Neuronal stem cell (in vitro differentiated cells): ENCODE data around the gene CHKA.

Experiments
- DNase-seq: peaks from one replicate; pipeline ENCODE4 v3.0.0-alpha.2; 2013; ENCODE audit warnings: low spot score
- H2AFZ ChIP-seq: one replicate; pipeline ENCODE4 v1.6.1; 2013; ENCODE audit warnings: mild to moderate bottlenecking, low read length, inconsistent platforms
- H2AK5ac ChIP-seq: 2 replicates; pipeline ENCODE4 v1.6.1; 2013; ENCODE audit warnings: low read depth, mild to moderate bottlenecking, inconsistent platforms, low read length, moderate library complexity, mixed read lengths
- H2BK120ac ChIP-seq: 2 replicates; pipeline ENCODE4 v1.6.1; 2013; ENCODE audit warnings: low read depth, mild to moderate bottlenecking, inconsistent platforms, low read length, moderate library complexity, mixed read lengths
- H2BK12ac ChIP-seq: one replicate; pipeline ENCODE4 v1.6.1; 2013; ENCODE audit warnings: low read length, inconsistent platforms
- H2BK15ac ChIP-seq: 2 replicates; pipeline ENCODE4 v1.6.1; 2013; ENCODE audit warnings: mild to moderate bottlenecking, low read length, inconsistent platforms, mixed read lengths
- H2BK5ac ChIP-seq: one replicate; pipeline ENCODE4 v1.6.1; 2013; ENCODE audit warnings: inconsistent platforms, mild to moderate bottlenecking, low read length, moderate library complexity
- H3K14ac ChIP-seq: one replicate; pipeline ENCODE4 v1.6.1; 2013; ENCODE audit warnings: low read length, inconsistent platforms
- H3K18ac ChIP-seq: 2 replicates; pipeline ENCODE4 v1.6.1; 2013; ENCODE audit warnings: low read length, inconsistent platforms
- H3K23ac ChIP-seq: 2 replicates; pipeline ENCODE4 v1.6.1; 2013; ENCODE audit warnings: low read depth, mild to moderate bottlenecking, mixed read lengths, low read length, inconsistent platforms; ENCODE audit not compliant: poor library complexity
- H3K27ac ChIP-seq: replicated peaks from 3 replicates; pipeline ENCODE4 v1.5.1; 2013; ENCODE audit warnings: low read length, inconsistent platforms
- H3K27me3 ChIP-seq, 3 experiments: 2 replicates each; pipeline ENCODE4 v1.6.1; 2013; ENCODE audit warnings: low read length in 3 of 3, mild to moderate bottlenecking in 2 of 3, inconsistent platforms in 1 of 3, low read depth in 1 of 3, mixed read lengths in 1 of 3, moderate library complexity in 1 of 3; ENCODE audit not compliant: control insufficient read depth in 3 of 3, insufficient read depth in 3 of 3
- H3K36me3 ChIP-seq, 2 donors: replicated peaks in 1 of 2; 2 replicates each; pipeline ENCODE4 v1.6.1; 2013; ENCODE audit warnings: low read length in 2 of 2; ENCODE audit not compliant: control insufficient read depth in 2 of 2, insufficient read depth in 2 of 2
- H3K4ac ChIP-seq: 2 replicates; pipeline ENCODE4 v1.6.1; 2013; ENCODE audit warnings: inconsistent platforms, mild to moderate bottlenecking, low read length, moderate library complexity
- H3K4me1 ChIP-seq, 2 donors: 1 replicate in 1 of 2; 2 replicates in 1 of 2; pipeline ENCODE4 v1.6.1; 2013; ENCODE audit warnings: low read length in 2 of 2, low read depth in 1 of 2; ENCODE audit not compliant: control insufficient read depth in 2 of 2, insufficient read depth in 1 of 2
- H3K4me2 ChIP-seq: one replicate; pipeline ENCODE4 v1.6.1; 2013; ENCODE audit warnings: mild to moderate bottlenecking, low read length, inconsistent platforms; ENCODE audit not compliant: insufficient read depth, poor library complexity, severe bottlenecking
- H3K4me3 ChIP-seq, 2 donors: 2 replicates each; pipeline ENCODE4 v1.5.1; 2013; ENCODE audit warnings: low read length in 2 of 2, mild to moderate bottlenecking in 2 of 2, inconsistent platforms in 1 of 2, moderate library complexity in 1 of 2
- H3K79me1 ChIP-seq: one replicate; pipeline ENCODE4 v1.6.1; 2013; ENCODE audit warnings: low read depth, mild to moderate bottlenecking, inconsistent platforms, low read length, moderate library complexity
- H3K9ac ChIP-seq: one replicate; pipeline ENCODE4 v1.6.1; 2013; ENCODE audit warnings: mild to moderate bottlenecking, low read depth, low read length, inconsistent platforms; ENCODE audit not compliant: poor library complexity
- H3K9me3 ChIP-seq, 2 donors: replicated peaks in 1 of 2; 2 replicates each; pipeline versions ENCODE3 to v1.6.1; 2013; ENCODE audit warnings: low read length in 2 of 2, mild to moderate bottlenecking in 2 of 2, inconsistent platforms in 1 of 2, low read depth in 1 of 2, mixed read lengths in 1 of 2, moderate library complexity in 1 of 2; ENCODE audit not compliant: control insufficient read depth in 2 of 2, insufficient read depth in 1 of 2
- H4K8ac ChIP-seq: one replicate; pipeline ENCODE4 v1.6.1; 2013; ENCODE audit warnings: low read depth, mild to moderate bottlenecking, inconsistent platforms, low read length, moderate library complexity
- H4K91ac ChIP-seq: one replicate; pipeline ENCODE4 v1.6.1; 2013; ENCODE audit warnings: low read length, low read depth, mild to moderate bottlenecking, inconsistent platforms; ENCODE audit not compliant: poor library complexity
- WGBS, 2 donors: extraction: QIAGEN DNeasy Blood & Tissue Kit; methylation state at CpG; one replicate each; pipeline ENCODE4 v1.1.7; 2013; ENCODE audit warnings: missing lambda C conversion rate in 2 of 2, mixed read lengths in 1 of 2; ENCODE audit not compliant: insufficient read length in 2 of 2, insufficient replicate concordance in 1 of 2; ENCODE audit errors: extremely low coverage in 2 of 2; 5-methylcytosine and 5-hydroxymethylcytosine counted together

The CHKA gene

DNA sequence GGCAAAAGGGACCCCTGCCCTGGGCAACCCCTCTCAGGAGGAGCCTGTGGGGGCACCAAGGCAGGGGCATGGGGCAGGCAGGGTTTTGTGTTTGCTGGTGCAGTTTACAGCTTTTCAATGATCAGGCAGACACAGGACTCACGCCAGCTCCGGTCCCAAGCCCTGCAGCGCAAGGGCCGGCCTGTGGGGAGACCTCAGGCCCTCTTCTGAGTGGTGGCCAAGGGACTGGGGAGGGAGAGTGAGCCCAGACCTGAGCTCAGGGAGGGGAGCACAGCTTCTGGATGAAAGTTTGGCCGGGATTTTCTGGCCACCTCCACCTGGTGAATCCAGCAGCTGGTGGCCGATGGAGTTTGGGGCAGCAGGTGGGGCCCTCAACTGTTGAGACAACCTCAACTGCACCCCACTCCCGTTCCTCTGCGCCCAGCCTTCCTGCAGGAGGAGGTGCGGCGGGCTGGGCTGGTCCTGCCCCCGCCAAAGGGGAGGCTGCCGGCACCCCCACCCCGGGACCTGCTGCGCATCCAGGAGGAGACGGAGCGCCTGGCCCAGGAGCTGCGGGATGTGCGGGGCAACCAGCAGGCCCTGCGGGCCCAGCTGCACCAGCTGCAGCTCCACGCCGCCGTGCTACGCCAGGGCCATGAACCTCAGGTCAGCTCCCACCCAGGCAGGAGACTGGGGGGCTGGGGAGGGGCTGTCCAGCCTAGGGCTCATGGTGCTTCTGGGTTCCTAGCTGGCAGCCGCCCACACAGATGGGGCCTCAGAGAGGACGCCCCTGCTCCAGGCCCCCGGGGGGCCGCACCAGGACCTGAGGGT lies 78.8 kb downstream of the CHKA start:
- no peak overlapping the region for H3K4ac ChIP-seq
- WGBS, 2 donors = no CpG with 5 or more reads among the region's 27 CpGs

DNA sequence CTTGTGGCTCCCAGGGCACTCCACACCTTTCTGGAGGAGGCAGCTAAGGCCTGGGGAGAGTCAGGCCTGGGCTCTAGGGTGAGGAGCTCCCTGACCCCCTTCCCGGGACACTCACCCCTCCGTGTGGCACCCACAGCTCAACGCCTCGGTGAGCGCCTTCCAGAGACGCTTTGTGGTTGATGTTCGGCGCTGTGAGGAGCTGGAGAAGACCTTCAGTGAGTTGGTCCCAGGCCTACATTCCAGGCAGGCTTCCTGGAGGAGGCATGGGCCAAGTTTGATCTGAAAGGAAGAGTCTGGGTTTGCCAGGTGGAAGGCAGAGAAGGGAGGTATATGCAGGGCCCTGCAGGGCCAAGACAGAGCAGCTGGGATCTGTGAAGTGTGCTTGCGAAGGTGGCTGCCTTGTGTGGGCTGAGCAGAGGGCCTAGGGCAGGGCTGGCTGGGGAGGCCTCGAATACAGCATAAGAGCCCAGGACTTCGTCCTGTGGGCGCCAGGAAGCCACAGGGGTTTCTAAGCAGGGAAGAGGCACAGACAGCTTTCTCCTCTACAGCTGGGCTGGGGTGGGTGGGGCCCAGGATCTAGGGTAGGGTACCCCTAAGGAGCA lies 79.5 kb downstream of the CHKA start:
- Histone ChIP-seq H3K14ac (no peak overlapping the region), H3K4me1 (peaks cover 13 to 34% of the 10 kb centered on the region in 2 donors), H2BK120ac (no peak overlapping the region), H3K23ac (peak overlapping the region; percentile 47), H2BK15ac (peak overlapping the region; percentile 94), H2BK5ac (peak overlapping the region; percentile 61), H3K79me1 (peaks cover 2% of the 10 kb centered on the region), H4K8ac (no peak overlapping the region), H3K27ac (no peak overlapping the region), H2AFZ (peak overlapping the region; percentile 84), H4K91ac (no peak overlapping the region), H2AK5ac (peak overlapping the region; percentile 86), H3K9me3 (no peaks in the 10 kb centered on the region), H3K4me2 (no peak overlapping the region), H3K4me3 (no peak overlapping the region), H3K36me3 (peaks cover 2 to 4% of the 10 kb centered on the region in 2 donors), H2BK12ac (no peak overlapping the region), H3K9ac (peak overlapping the region; percentile 34), H3K27me3 (no peaks in the 10 kb centered on the region), H3K18ac (peak overlapping the region; percentile 33), H3K4ac (no peak overlapping the region)
- DNase-seq = no peak
- WGBS, 2 donors = no CpG with 5 or more reads among the region's 12 CpGs

More for the DNA sequence above, 78.8 kb downstream of the CHKA start:
- Histone ChIP-seq H2AK5ac (peak overlapping the region; percentile 40), H3K27me3 (no peaks in the 10 kb centered on the region), H4K91ac (no peak overlapping the region), H2BK120ac (no peak overlapping the region), H2AFZ (peak overlapping the region; percentile 84), H2BK5ac (no peak overlapping the region), H2BK15ac (peak overlapping the region; percentile 43), H3K79me1 (peaks cover 2% of the 10 kb centered on the region), H3K23ac (no peak overlapping the region), H3K4me1 (peaks cover 13 to 32% of the 10 kb centered on the region in 2 donors), H3K18ac (peak overlapping the region; percentile 58), H4K8ac (no peak overlapping the region), H3K9me3 (no peaks in the 10 kb centered on the region), H3K4me3 (no peak overlapping the region), H3K14ac (peak overlapping the region; percentile 64), H3K9ac (no peak overlapping the region), H3K4me2 (no peak overlapping the region), H3K27ac (no peak overlapping the region), H3K36me3 (no peaks in the 10 kb centered on the region), H2BK12ac (peak overlapping the region; percentile 30)
- DNase-seq = no peak

DNA sequence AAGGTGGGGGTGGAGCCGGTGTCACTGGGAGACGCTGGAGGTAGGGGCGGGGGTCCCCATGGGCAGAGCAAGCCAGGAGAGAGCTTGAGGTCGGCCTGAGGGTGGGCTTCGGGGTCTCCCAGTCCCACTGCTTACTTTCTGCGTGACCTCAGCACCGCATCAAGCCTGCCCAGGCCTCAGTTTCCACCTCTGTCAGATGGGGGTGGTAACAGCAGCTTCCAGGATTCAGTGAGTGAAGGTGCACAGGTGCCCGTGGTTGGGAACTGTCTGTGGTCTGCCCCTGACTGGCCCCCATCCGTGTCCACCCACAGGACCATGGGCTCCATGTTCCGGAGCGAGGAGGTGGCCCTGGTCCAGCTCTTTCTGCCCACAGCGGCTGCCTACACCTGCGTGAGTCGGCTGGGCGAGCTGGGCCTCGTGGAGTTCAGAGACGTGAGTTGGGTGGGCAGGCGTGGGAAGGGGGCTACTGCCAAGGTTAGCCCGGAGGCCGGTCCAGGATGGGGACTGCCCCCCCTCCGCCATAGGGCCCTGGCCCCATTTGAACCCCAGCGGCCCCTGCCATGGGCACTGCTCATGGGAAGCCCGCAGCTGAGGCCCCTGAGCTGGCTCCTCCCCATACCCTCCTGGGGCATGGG lies 80.1 kb downstream of the CHKA start:
- Histone ChIP-seq H3K9me3 (no peaks in the 10 kb centered on the region), H3K79me1 (peaks cover 4% of the 10 kb centered on the region), H4K91ac (no peak overlapping the region), H4K8ac (no peak overlapping the region), H3K4me2 (no peak overlapping the region), H2BK15ac (peak overlapping the region; percentile 94), H3K4me3 (peak overlapping the region in 1 of 2 donors; percentile 29), H3K4ac (no peak overlapping the region), H3K18ac (peak overlapping the region; percentile 92), H2AK5ac (peak overlapping the region; percentile 86), H2BK120ac (no peak overlapping the region), H3K4me1 (peaks cover 13 to 34% of the 10 kb centered on the region in 2 donors), H3K9ac (peak overlapping the region; percentile 44), H2BK5ac (peak overlapping the region; percentile 61), H2BK12ac (no peak overlapping the region), H3K27me3 (no peaks in the 10 kb centered on the region), H3K27ac (no peak overlapping the region), H2AFZ (peak overlapping the region; percentile 88), H3K36me3 (peaks cover 4 to 7% of the 10 kb centered on the region in 2 donors), H3K23ac (peak overlapping the region; percentile 91), H3K14ac (peak overlapping the region; percentile 38)
- no peak for DNase-seq
- no CpG with 5 or more reads among the region's 23 CpGs for WGBS, 2 donors
